ENCODE results near the gene GMPPB.

GMPPB gene

DNA sequence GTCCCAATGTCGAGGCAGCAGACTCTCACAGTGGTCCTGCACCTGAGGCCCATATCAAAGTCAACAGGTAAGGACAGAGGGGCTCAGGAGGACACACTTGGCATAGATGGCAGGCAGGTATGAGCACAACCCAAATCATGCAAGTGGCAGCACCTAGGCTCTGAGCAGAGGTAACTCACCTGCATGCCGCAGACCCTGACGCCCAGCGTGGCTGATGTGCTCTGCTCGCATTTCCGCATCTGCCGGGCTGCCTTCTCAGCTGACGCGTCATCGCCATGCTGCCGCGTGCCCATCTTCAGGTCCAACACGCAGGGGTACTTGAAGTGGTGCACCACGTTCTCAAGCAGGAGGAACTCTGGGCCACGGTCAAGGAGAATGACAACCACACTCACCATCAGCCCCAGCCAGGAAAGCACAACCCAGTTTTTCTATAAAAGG, 4.2 kb upstream of the GMPPB start:
- DNase-seq, result no peak

DNA sequence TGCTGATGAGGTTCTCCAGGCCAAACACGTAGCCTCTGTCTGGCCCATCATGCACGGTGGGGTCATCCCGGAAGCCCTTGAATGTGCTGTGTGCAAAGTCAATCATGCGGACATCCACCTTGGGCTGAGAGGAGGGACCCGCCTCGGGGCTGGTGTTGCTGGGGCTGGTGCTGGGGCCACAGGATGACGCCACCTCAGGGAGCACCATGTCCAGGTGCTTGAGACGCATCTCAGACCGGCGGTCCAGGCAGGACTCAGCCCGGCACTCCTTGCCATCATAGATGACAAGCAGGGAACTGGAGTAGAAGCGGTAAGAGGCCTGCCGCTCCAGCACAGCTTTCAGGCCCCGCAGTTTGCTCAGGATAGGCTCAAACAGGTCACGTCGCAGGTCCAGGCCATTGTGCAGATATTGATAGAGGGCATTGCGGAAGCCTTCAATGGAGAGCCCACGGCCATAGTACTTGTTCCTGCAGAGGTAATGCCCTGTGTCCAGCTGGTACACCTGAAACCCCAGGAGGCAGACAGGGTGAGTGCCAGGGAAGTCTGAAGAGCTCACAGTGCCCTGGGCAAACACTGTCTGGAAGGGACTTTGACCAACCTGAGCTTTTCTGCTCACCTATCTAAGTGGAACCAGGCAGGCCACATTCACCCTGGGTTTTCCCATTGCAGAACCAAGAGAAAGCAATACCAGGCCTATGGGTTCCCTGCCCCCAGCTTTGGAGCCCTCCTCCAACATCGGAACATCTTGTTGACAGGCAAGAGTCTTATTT, 3.6 kb upstream of the GMPPB start:
- no peak for DNase-seq

DNA sequence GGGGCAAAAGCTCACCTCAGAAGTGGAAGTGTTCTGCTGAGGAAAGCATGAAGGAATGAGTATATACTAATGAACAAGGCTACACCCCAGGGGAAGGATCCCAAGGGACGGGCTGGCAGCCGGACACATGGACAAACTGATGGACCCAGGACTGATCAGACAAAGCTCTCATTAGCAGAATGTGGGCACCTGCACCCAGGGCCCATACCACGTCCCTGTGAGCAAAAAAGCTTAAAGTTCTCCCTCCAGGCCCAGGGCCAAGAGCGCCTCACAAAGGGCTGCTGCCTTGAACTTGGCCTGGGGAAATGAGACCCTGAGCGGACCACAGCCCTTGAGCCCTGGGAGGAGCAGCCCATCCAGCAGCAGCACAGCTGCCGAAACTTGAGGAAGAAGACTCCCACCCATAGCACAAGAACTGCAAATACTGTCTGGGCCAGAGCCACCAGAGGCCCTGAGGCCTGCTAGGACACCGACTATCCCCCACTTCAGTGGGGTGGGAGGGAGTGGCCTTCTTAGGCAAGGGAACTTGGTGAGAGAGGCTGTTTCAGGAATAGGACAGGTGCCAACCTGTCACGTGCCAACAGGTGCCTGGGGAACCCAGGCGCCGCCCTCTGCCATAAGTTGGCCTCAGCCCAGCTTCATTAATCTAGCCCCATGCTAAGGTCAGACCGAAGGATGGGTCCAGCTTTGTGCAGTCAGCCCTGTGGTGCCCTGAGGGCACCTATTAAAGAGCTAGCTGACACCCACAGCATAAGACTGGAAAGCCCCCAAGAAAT, 2.3 kb upstream of the GMPPB start:
- no peak for DNase-seq

DNA sequence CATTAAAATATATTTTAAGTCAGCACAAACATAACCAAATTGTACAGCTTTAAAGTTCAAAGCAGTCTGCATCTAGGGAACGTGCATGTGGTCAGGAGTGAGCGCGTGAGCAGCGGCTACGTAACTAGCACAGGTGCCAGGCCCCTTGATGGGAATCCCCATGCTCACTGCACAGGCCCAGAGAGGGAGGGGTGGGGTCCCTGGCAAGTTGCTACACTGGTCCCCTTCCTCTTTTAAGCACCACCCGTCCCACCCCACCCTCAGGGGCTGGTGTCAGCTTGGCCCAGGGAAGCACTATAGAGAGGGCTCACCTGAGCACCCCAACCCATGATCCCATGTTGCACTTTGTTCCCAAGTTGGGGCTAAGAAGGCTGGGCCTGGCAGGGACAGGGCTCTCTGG, 835 bp upstream of the GMPPB start:
- no peak for DNase-seq

- peak; percentile 76 for DNase-seq
Measured at GRCh38 chr3:49723296-49723627, 489 bp downstream of the GMPPB start.

- DNase-seq, result no peak
Measured at GRCh38 chr3:49722896-49723295, 855 bp downstream of the GMPPB start.

DNA sequence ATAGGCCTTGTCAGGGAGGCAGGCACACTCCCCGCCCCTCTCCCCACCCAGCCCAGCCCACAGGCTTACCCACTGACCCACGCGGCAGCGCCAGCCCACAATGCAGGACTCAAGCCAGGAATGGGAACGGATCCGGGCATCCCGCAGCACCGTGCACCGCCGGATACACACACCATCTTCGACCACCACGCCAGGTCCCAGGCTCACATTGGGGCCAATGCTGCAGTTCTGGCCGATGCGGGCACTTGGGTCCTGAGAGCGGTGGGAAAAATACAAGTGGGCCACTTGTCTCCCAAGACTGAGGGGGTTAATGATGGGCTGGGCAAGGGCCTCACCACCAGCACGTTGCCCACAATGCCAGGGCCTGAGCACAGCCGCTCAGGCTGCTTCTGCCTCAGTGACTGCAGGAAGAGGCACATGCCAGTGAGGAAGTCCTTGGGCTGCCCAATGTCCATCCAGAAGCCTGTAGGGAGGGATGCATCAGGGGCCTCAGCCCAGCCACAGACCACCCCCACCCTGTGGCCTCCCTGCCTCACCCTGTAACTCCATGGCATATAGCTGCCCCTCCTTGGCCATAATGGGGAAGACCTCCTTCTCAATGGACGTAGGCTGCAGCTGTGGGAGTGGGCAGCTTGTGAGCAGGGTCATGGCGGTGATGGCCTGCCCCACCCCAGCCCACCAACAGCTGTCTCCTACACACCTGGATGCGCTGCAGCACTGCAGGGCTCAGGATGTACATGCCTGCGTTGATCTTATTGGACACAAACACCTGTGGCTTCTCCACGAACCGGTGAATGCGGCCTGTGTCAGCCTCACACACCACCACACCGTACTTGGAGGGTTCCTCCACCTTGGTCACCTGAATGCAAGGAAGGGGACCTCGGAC, 1.6 kb downstream of the GMPPB start:
- DNase-seq, result no peak

DNA sequence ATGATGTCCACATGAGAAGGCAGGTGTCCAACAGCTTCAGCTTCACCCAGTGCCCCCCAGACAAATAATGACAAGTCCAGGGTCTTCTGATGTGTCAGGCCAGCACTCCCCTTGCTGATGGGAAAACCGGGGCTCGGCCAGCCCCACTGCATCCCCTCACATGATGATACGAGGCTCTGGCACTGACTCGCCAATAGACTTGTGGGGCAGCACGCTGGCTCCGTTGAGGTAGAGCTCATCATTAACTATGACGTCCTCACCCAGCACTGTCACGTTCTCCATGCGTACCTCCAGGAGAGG, 2.2 kb downstream of the GMPPB start:
- no peak for DNase-seq

DNA sequence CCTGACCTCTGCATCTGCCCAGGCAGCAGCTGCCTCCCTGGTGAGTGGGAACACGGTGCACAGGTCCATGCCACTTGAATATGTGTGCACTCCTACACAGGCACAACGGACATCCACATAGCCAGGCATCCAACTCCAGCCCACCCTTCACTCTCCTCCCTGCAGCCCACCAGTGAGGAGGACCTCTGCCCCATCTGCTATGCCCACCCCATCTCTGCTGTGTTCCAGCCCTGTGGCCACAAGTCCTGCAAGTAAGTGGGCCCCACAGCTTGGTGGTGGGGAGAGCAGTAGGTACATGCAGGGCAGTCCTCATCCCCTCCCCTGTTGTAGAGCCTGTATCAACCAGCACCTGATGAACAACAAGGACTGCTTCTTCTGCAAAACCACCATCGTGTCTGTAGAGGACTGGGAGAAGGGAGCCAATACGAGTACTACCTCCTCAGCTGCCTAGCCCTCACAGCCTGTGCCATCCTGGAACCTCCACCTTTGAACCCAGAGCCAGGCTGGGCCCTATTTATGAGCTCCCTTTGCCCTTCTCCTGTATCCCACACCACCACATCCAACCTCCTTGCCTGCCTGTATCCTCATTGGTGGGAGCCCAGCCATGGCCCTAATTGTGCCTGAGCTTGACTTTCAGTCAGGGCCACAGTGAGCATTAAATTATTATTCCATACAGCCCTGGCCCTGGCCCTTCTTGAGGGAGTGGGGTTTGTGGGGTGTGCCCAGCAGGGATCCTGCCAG, 2.7 kb downstream of the GMPPB start:
- no peak for DNase-seq

DNA sequence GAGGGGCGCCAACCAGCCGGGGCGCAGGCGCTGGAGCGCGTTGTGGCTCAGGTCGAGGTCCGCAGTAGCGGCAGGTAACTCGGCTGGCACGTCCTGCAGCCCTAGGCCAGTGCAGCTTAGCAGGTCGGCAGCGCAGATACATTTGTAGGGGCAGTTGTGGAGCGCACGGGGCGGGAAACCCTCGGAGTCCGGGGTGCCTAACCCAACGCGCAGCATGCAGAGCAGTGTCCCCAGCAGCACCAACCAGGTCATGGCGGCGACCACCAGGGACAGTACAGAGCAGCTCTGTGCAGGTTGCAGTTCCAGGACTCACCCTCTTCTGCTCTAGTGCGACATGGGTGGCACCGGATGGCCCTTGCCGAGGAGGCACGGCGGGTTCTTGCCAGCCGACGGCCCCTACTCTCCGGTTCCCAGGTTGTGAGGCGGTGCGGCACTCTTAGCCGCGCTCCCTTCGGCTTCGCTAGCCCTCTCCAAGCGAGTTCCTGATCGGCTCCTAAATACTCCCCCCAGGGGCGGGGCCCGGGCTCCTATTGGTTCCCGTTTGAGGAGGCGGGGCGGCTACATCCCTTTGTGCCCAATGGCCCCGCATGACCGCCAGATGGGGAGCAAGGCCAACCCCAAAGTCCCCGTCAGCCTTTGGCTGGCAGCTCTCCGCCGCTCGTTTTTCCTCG, 4.4 kb downstream of the GMPPB start, which contains the start of gene AMIGO3:
TSS of gene AMIGO3 (minus strand) at position 471 of the 671 bp plus-strand sequence. CDS start at position 252, 219 bp downstream.
- peak; percentile 94 for DNase-seq

GRCh38 chr3:49718858-49719213, 4.9 kb downstream of the GMPPB start:
- no peak for DNase-seq

DNA sequence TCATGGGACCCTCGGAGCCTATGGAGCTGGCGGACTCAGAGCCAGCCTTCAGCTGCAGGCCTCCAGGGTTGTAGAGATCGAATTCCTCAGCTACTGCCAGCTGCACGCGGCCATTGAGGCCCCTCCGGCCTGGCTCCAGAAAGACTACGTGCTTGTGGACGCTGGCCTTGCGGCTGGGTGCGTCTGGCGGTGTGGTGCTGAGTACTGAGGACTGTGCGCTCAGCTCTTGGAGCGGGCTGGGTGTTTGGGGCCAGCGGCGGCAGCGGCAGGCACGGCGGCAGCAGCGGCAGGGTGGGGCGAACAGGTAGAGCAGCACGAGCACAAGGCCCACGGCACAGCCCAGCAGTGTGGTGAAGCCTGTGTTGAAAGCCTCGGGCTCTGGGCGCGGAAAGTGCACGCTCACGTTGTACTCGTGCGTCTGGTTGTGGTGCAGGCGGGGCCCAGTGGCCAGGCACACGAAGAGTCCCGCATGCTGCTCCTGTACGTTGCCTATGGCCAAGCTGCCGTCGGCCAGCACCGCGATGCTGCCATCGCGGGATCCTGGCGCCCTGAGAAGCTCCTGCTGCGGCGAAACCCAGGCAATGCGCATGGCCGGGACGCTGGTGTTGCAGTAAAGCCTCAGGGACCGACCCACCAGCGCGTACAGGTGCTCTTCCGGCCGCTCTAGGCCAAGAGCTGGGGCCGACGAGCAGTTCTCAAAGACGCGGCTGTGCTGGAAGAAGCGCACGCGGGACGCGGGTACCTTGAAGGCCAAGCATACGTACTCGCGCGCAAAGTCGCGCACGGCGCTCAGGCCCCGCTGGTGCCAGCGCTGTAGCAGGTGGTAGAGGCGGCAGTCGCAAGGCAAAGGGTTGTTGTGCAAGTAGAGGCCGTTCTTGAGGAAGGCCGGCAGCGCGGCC, 5.5 kb downstream of the GMPPB start:
- DNase-seq, result no peak

DNA sequence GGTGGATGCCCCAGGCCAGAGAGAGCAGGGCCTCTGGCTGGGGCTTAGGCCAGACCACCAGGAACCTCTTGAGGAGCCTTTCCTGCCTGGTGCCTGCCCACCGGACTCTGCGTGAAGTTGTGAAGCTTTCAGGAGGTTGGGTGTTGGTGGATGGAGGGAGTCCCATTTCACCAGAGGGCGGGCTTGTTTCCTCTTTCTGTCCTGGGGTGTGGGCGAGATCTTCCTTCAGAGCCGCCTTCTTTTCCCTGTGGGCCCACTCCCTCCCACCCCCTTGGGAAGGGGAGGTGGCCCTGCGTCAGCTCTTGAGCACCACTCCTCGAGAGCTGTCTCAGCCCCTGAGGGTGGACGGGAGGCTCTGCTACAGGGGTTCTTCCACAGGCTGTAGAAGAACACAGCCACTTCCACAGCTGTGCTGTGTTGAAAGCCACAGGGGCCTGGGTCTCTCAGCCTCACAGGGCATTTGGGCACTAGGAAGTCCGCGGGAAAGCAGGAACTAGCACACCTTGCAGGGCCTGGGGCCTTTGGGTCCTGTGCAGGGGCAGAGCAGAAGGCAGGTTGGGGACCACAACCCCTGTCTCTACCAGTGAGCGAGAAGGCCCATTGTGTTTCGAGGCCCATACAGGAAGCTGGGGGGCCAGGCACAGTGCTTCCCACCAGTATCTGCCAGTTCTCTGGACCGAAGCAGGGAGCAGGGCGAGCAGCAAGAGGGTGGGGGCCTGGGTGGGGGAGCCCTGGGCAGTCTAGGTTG, 6.4 kb downstream of the GMPPB start:
- no peak for DNase-seq

DNA sequence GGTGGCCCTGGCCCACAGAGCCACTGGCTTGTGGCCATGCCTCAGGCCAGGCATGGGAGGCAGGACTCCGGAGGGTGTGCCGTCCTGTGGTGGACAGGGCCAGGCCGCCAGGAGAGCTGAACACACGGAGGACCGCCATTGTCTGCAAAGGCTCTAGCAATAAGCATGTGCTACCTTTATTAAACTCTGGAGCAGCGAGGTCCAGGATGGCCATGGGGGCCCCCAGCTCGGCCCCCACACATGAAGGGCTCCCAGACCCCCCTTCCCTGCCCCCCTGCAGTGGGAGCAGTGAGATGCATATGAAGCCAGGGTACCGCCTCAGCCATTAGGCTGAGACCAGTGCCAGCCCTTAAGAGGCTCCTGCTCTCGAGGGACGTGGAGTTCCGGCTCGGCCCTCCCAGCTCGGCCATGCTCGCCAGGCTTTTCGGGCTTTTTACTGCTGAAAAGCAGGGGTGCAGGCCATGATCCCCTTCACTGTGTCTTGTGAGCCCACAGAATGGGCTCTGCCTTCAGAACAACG, 7.0 kb downstream of the GMPPB start:
- no peak for DNase-seq

- DNase-seq, result no peak
Measured at GRCh38 chr3:49716169-49716568, 7.6 kb downstream of the GMPPB start.

DNA sequence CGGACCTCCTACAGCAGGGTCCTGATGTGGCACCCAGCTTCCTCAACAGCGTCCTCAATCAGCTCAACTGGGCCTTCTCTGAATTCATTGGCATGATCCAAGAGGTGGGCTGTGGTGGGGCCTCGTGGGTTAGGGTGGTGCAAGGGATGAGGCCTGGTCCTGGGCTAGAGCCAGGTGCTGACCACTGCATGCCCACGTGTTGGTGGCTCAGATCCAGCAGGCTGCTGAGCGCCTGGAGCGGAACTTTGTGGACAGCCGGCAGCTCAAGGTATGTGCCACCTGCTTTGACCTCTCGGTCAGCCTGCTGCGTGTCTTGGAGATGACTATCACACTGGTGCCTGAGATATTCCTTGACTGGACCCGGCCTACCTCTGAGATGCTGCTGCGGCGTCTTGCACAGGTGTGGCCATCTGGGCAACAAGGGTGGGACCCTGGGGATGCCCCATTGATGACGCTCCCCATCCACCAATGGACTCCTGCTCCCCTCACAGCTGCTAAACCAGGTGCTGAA, 8.1 kb downstream of the GMPPB start:
- no peak for DNase-seq

- DNase-seq, result no peak
Measured at GRCh38 chr3:49714728-49715550, 8.8 kb downstream of the GMPPB start.

- no peak for DNase-seq
Measured at GRCh38 chr3:49713336-49714105, 10.2 kb downstream of the GMPPB start.

Data from activated CD4-positive, alpha-beta T cell treated with anti-CD3 and anti-CD28 coated beads, Interleukin-10, Interleukin-2, amounts not matched to agents 100 ng/mL and 50 ng/mL, durations not matched to agents 16 hours and 8 hours (primary cell).